K562 (cell line): ENCODE data around the gene DDX46. TPM values are rescaled to one million over a fixed set of nuclear protein-coding genes. Genes with fewer than 3 reads are reported as not detected.

Experiments used
- ATF1 ChIP-seq, 2 experiments: fragments of 450-650 bp in 1 of 2; IDR thresholded peaks; 2 replicates each; pipeline ENCODE4 v1.6.1; 2016; ENCODE audit warnings: missing compliant biosample characterization in 1 of 2, missing genetic modification characterization in 1 of 2
- CUX1 ChIP-seq: fragments of 200-800 bp; sonication (Bioruptor generic); IDR thresholded peaks from 2 replicates; pipeline ENCODE4 v1.6.1; 2016; ENCODE audit warnings: missing genetic modification characterization, missing compliant biosample characterization
- HDAC2 ChIP-seq: fragments of 450-650 bp; IDR thresholded peaks from 2 replicates; pipeline ENCODE4 v1.6.1; 2016; ENCODE audit warnings: mild to moderate bottlenecking
- LARP7 ChIP-seq: fragments of 450-650 bp; IDR thresholded peaks from 2 replicates; pipeline ENCODE4 v1.6.1; 2016
- POLR2AphosphoS5 ChIP-seq: IDR thresholded peaks from 2 replicates; pipeline ENCODE4 v1.6.1; 2011; ENCODE audit warnings: mild to moderate bottlenecking, low read depth, low read length, moderate library complexity; ENCODE audit not compliant: control insufficient read depth, insufficient read depth
- RERE ChIP-seq: sonication (generic); formaldehyde crosslinking; IDR thresholded peaks from 2 replicates; pipeline ENCODE4 v1.8.0; 2023; ENCODE audit warnings: missing genetic modification reagents, mild to moderate bottlenecking, borderline replicate concordance
- SAFB2 ChIP-seq: fragments of 200-400 bp; formaldehyde crosslinking; IDR thresholded peaks from 2 replicates; pipeline ENCODE4 v1.6.1; 2018; ENCODE audit warnings: borderline replicate concordance, low read length, low read depth, moderate library complexity; ENCODE audit not compliant: severe bottlenecking
- STAG1 ChIP-seq: sonication (generic); formaldehyde crosslinking; IDR thresholded peaks from 2 replicates; pipeline ENCODE4 v1.5.0; 2020; ENCODE audit warnings: missing genetic modification reagents, borderline replicate concordance
- TAL1 ChIP-seq: fragments of 450-650 bp; IDR thresholded peaks from 2 replicates; pipeline ENCODE4 v1.6.1; 2016; ENCODE audit warnings: mild to moderate bottlenecking
- THRB ChIP-seq: fragments of 450-650 bp; formaldehyde crosslinking; conservative IDR thresholded peaks from 2 replicates; pipeline ENCODE4 v1.4.0; 2022; ENCODE audit warnings: mild to moderate bottlenecking, missing genetic modification characterization
- ZNF12 ChIP-seq: sonication (generic); formaldehyde crosslinking; IDR thresholded peaks from 2 replicates; pipeline ENCODE4 v1.4.0; 2020; ENCODE audit warnings: mild to moderate bottlenecking, missing genetic modification reagents
- ZNF3 ChIP-seq: fragments of 250-450 bp; sonication (Bioruptor Pico); IDR thresholded peaks from 2 replicates; pipeline ENCODE4 v1.5.0; 2021; ENCODE audit warnings: mild to moderate bottlenecking, moderate library complexity
- ZNF76 ChIP-seq: fragments of 250-450 bp; sonication (Bioruptor Pico); IDR thresholded peaks from 2 replicates; pipeline ENCODE4 v1.4.0; 2020; ENCODE audit warnings: mild to moderate bottlenecking, moderate library complexity, borderline replicate concordance
- ZNF830 ChIP-seq: fragments of 250-450 bp; sonication (Bioruptor Pico); IDR thresholded peaks from 2 replicates; pipeline ENCODE4 v1.5.0; 2021; ENCODE audit warnings: mild to moderate bottlenecking
- polyA plus RNA-seq, 8 experiments: library from polyadenylated mRNA; depleted of rRNA in 4 of 8; stranded (reverse) in 5 of 8; unstranded in 3 of 8; fragments of >200 nt; fragmentation: Nextera tagmentation in 2 of 8; fragmentation: Illumina TruSeq in 1 of 8; extraction: Ambion mirVana in 2 of 8; extraction: Trizol in 1 of 8; gene quantifications; 2 replicates each; pipeline versions ENCODE4 v1.2.1 to v1.2.3, GENCODE V29; 2011 to 2014; ENCODE audit warnings: inconsistent platforms in 1 of 8, missing spikeins in 1 of 8
- total RNA-seq, 7 experiments: library from RNA; depleted of rRNA in 6 of 7; stranded (reverse); fragments of >200 nt in 6 of 7; fragmentation: Illumina TruSeq in 2 of 7; extraction: Trizol in 2 of 7; gene quantifications; 2 replicates each; pipeline versions ENCODE4 v1.2.1 to v1.2.3, GENCODE V29; 2011 to 2021; ENCODE audit warnings: low replicate concordance in 1 of 7

The DDX46 gene
- total and polyA plus RNA-seq, 9 of the 15 experiments (the other 6 are each of a cell fraction or from before 2014, with no cell fraction given): 26.2 to 99.0 (median 76.4) TPM

GRCh38 chr5:134738133-134738962, 20.2 kb upstream of the DDX46 start, which contains the start of gene CAMLG (continued):
- TF ChIP-seq CUX1 (no peak), RERE (CRISPR knock-in tag) (no peak), TAL1 (no peak), POLR2AphosphoS5 (0 out of 2 replicates have a peak, but pooled peaks have one; percentile 51), HDAC2 (no peak), ZNF830 (CRISPR knock-in tag) (no peak), THRB (no peak), ZNF12 (no peak; the same call in 1 of the 2 replicates), ATF1 (CRISPR knock-in tag; IDR thresholded peaks at IDR 0.05) (peak; percentile 89), ATF1 (tag; IDR thresholded peaks at IDR 0.05) (peak; percentile 98), ZNF3 (no peak), ZNF76 (CRISPR knock-in tag) (no peak), STAG1 (CRISPR knock-in tag) (no peak; the same call in 1 of the 2 replicates), SAFB2 (no peak), LARP7 (peak; percentile 75; the same call in 1 of the 2 replicates)
